ENCODE results near the gene BAIAP2.

Gene BAIAP2

GRCh38 chr17:81048827-81049371, 13.9 kb downstream of the BAIAP2 start:
- no peak overlapping the region for H3K27ac ChIP-seq
- TF ChIP-seq ZFX (IDR thresholded peaks at IDR 0.05; ENCODE audit: borderline replicate concordance) (no peak), CTCF (IDR thresholded peaks at IDR 0.05) (no peak)

GRCh38 chr17:81049372-81049911, 14.5 kb downstream of the BAIAP2 start:
- TF ChIP-seq ZFX (IDR thresholded peaks at IDR 0.05; ENCODE audit: borderline replicate concordance), result no peak
- TF ChIP-seq CTCF (IDR thresholded peaks at IDR 0.05), result no peak
- H3K27ac ChIP-seq, result no peak overlapping the region

- TF ChIP-seq CTCF (IDR thresholded peaks at IDR 0.05) (no peak), ZFX (IDR thresholded peaks at IDR 0.05; ENCODE audit: borderline replicate concordance) (no peak)
- H3K27ac ChIP-seq, result no peak overlapping the region
These were observed 15.1 kb downstream of the BAIAP2 start for GRCh38 chr17:81049973-81050551.

- H3K27ac ChIP-seq, result no peak overlapping the region
These were observed 16.0 kb downstream of the BAIAP2 start for GRCh38 chr17:81050645-81051625.

GRCh38 chr17:81052199-81052997, 17.4 kb downstream of the BAIAP2 start:
- no peak overlapping the region for H3K27ac ChIP-seq
- no peak for TF ChIP-seq CTCF (IDR thresholded peaks at IDR 0.05)
- TF ChIP-seq ZFX (IDR thresholded peaks at IDR 0.05; ENCODE audit: borderline replicate concordance), result no peak

More at GRCh38 chr17:81050645-81051625, 16.0 kb downstream of the BAIAP2 start:
- TF ChIP-seq ZFX (IDR thresholded peaks at IDR 0.05; ENCODE audit: borderline replicate concordance) (no peak), CTCF (IDR thresholded peaks at IDR 0.05) (no peak)

GRCh38 chr17:81053041-81053970, 18.4 kb downstream of the BAIAP2 start:
- H3K27ac ChIP-seq, result no peak overlapping the region
- TF ChIP-seq CTCF (IDR thresholded peaks at IDR 0.05), result no peak
- TF ChIP-seq ZFX (IDR thresholded peaks at IDR 0.05; ENCODE audit: borderline replicate concordance), result no peak
